NCI-H2227 treated with DMSO at 0.1 percent for 48 hours (cell line): ENCODE data around the gene NTMT1.

Experiments used
- DNase-seq: peaks from one replicate; lab custom pipeline; 2025; lab: John Stamatoyannopoulos, UW

NTMT1 gene

GRCh38 chr9:129597355-129598088, 28.4 kb upstream of the NTMT1 start:
- DNase-seq = no peak

GRCh38 chr9:129598089-129598596, 27.8 kb upstream of the NTMT1 start:
- no peak for DNase-seq

- no peak for DNase-seq
Measured at GRCh38 chr9:129601082-129601674, 24.8 kb upstream of the NTMT1 start.

- DNase-seq = no peak
Measured at GRCh38 chr9:129602598-129603415, 23.2 kb upstream of the NTMT1 start.

- no peak for DNase-seq
Measured at GRCh38 chr9:129604056-129604765, 21.8 kb upstream of the NTMT1 start.

GRCh38 chr9:129604766-129605163, 21.2 kb upstream of the NTMT1 start:
- no peak for DNase-seq

GRCh38 chr9:129606161-129607026, 19.6 kb upstream of the NTMT1 start:
- no peak for DNase-seq

- DNase-seq = no peak
Measured at GRCh38 chr9:129607027-129607387, 19.0 kb upstream of the NTMT1 start.

- DNase-seq = no peak
Measured at GRCh38 chr9:129608561-129609481, 17.1 kb upstream of the NTMT1 start.

- no peak for DNase-seq
Measured at GRCh38 chr9:129609486-129610212, 16.3 kb upstream of the NTMT1 start.

GRCh38 chr9:129610213-129610472, 15.8 kb upstream of the NTMT1 start:
- no peak for DNase-seq

GRCh38 chr9:129610473-129611306, 15.3 kb upstream of the NTMT1 start:
- no peak for DNase-seq

GRCh38 chr9:129611307-129611800, 14.6 kb upstream of the NTMT1 start:
- DNase-seq = no peak

- no peak for DNase-seq
Measured at GRCh38 chr9:129612123-129612522, 13.8 kb upstream of the NTMT1 start.

GRCh38 chr9:129612815-129613519, 13.0 kb upstream of the NTMT1 start:
- DNase-seq = no peak

GRCh38 chr9:129613520-129614175, 12.3 kb upstream of the NTMT1 start:
- peak; percentile 41 for DNase-seq

- no peak for DNase-seq
Measured at GRCh38 chr9:129614932-129615331, 11.0 kb upstream of the NTMT1 start.
